ENCODE data around the gene SCCPDH.
A peak's percentile ranks its signal among the peaks of the same experiment; 100 is the strongest.

The SCCPDH gene

GRCh38 chr1:246776923-246777322 is 52.7 kb downstream of the SCCPDH start:
- DNase-seq, result no peak
- in situ Hi-C loops (cut with HindIII; ENCODE audit: low pct_ligation_motif_present, low pct_unique_long_range_greater_than_20kb, low sequenced_read_pairs), result no loop called here

GRCh38 chr1:246778663-246779062 is 54.5 kb downstream of the SCCPDH start:
- in situ Hi-C loops (cut with HindIII; ENCODE audit: low pct_ligation_motif_present, low pct_unique_long_range_greater_than_20kb, low sequenced_read_pairs), result no loop called here
- DNase-seq, result no peak

DNA sequence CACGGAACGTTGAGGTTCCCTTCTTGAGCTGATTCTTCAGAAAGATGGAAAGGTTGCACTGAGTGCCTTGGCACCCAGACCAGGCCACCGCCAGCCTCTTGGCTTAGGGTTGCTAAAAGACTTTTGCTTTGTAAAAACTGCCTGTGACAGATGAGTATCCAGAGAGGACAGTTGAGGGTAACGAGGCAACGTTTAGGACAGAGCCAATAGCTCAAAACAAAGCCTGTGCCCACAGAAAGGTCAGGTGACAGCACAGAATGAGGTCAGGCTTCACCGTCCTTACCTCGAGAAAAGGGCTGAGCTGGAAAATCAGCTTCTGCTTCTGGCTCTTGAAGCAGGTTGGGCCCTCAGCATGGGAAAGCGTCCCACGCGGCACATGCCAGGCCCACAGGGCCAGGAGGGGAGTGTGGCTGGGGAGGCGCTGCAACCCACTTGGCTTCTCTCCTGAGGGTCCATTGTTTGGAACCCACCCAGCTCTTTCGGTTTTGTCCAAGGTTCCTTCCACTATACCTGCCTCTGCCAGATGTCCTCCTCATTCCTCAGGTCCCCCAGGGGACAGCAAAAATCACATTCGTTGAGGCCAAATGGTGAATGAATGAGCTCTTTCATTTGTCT is 55.5 kb downstream of the SCCPDH start:
- DNase-seq, result no peak
- in situ Hi-C loops (cut with HindIII; ENCODE audit: low pct_ligation_motif_present, low pct_unique_long_range_greater_than_20kb, low sequenced_read_pairs), result no loop called here

GRCh38 chr1:246780264-246780663 is 56.1 kb downstream of the SCCPDH start:
- in situ Hi-C loops (cut with HindIII; ENCODE audit: low pct_ligation_motif_present, low pct_unique_long_range_greater_than_20kb, low sequenced_read_pairs), result no loop called here
- no peak for DNase-seq

DNA sequence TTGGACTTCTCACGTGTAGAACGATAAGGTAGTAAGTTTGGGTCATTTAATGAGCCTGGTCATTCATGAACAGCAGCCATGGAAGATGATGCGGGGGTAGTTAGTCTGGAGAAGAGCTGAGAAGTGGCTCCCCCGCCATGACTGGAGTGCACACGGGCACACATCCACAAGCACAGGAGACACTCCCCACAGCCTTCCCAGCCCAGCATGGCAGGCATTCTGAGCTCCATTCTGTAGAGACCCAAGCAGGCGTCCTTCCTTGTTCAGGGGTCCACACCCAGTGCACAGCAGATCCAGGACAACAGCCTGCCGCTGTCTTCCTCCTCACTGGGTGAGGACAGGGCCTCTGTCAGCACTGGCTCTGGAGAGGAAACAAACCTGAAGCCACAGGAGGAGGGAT is 57.0 kb downstream of the SCCPDH start:
- in situ Hi-C loops (cut with HindIII; ENCODE audit: low pct_ligation_motif_present, low pct_unique_long_range_greater_than_20kb, low sequenced_read_pairs), result no loop called here
- no peak for DNase-seq

DNA sequence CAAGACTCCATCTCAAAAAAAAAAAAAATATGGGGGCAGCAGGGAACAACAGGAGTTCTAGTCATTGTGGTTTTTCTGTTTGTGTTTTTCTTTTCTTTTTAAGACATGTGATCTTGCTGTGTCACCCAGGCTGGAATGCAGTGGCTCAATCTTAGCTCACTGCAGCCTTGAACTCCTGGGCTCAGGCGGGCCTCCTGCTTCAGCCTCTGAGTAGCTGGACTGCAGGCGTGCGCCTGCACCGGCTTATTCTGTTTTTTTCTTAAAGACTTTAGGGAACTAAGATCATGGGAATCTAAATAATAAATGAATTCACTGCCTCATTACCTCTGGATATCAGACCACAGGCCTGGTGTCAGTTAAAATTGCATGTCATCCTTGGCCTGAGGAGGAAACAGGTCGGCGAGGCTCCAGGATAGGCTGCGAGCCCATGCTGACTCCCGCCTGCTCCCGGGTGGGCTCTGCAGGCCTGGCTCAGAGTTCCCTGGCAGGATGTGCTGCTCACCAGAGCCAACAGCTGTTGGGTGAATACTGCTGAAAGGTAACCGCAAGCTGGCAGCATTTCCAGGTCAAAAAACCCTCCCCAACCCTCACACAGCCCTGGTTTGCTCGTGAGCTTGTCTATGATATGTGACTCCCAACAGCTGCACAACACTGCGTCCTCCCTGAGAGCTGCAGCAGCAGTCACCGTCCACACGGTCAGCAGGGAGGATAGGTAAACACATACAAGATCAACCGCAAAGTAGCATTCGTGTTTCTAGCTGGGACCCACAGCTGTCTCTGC is 58.1 kb downstream of the SCCPDH start:
- DNase-seq, result peak; percentile 30
- in situ Hi-C loops (cut with HindIII; ENCODE audit: low pct_ligation_motif_present, low pct_unique_long_range_greater_than_20kb, low sequenced_read_pairs), result no loop called here

DNA sequence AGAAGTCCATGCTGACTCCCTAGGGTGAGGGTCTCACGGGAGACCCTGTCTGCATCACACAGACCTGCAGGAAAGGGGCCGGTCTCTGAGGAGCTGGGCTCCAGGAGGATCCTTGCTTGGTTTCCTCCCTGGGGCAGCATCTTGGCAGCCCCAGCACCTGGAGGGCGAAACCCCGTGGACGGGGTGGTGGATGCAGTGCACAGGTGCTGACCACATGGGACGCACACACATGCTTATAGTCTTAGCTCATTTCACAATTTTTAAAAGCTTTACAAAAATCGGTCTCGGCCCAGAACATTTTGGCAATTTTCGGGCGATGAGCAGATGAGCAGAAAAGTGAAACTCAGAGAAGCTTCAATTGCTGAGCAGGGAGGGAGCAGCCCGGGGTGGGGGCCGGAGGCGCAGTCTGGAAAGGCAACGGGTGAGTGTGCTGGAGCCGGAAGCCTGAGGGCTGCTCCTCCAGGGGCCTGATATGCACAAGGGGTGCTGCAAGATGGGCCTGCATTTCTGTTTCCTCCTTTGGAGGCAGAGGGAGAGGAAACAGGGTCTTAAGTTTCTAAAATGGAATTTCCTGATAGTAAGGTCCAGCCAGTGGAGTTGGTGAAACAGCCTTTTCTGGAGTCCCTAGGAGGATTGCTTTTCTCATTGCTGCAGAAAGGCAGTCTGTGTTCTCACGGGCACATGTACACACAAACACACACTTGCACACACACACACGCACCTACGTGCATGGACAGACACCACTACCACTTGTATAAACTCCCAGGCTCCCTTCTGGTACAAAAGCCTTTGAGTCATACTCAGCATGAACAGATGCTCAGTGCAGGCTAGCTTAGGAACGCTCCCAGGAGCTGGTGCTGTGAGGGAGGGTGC is 60.6 kb downstream of the SCCPDH start:
- DNase-seq, result no peak
- in situ Hi-C loops (cut with HindIII; ENCODE audit: low pct_ligation_motif_present, low pct_unique_long_range_greater_than_20kb, low sequenced_read_pairs), result no loop called here

DNA sequence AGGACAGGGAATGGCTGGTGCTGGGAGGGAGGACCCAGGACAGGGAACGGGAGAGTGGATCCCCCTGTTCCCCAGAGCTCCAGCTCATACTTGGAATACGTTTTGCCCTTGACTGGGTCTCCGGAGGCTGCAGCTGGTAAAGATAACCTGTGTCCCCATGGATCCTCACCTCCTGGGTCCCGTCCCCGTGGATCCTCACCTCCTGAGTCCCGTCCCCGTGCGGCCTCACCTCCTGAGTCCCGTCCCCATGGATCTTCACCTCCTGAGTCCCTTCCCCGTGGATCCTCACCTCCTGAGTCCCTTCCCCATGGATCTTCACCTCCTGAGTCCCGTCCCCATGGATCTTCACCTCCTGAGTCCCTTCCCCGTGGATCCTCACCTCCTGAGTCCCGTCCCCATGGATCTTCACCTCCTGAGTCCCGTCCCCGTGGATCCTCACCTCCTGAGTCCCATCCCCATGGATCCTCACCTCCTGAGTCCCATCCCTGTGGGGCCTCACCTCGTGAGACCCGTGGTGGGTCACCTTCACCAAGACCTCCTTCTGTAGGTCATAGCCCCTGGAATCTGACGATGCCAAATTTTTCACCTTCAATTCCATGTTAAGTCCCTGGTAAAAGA is 61.4 kb downstream of the SCCPDH start:
- DNase-seq, result peak; percentile 39
- in situ Hi-C loops (cut with HindIII; ENCODE audit: low pct_ligation_motif_present, low pct_unique_long_range_greater_than_20kb, low sequenced_read_pairs), result no loop called here

- DNase-seq, result no peak
- in situ Hi-C loops (cut with HindIII; ENCODE audit: low pct_ligation_motif_present, low pct_unique_long_range_greater_than_20kb, low sequenced_read_pairs), result no loop called here
These were observed 62.5 kb downstream of the SCCPDH start for GRCh38 chr1:246786606-246787238.

DNA sequence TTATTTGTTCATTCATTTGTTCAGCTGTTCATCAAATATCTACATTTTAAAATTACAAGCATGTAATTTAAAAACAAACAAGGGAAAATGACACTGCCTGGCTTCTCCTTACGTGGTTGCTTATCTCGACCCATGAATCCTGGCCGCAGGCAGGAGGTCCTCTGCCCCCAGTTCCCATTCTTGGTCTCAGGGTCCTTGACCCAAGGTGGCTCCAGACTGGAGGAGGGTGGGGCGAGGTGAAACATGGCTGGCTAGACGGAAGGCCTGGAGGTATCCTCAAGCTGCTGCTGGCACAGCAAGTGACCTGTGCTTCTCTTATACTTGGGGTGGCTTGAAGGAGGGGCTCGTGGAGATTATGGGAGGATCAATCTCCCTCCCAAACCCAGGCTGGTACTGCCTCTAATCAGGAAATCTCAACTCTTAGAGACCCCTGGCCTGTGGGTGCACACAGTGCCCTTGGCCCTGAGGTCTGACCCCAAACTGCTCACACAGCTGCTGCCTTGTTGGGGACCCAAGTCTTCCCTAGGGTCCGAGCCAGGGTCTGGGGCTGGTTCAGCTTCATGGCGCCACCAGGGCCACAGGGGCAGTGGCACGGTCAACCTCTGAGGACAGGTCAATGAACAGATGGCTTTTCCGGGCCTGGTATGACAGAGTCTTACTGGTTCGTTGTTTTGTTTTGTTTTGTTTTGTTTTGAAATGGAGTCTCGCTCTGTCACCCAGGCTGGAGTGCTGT is 63.7 kb downstream of the SCCPDH start:
- no peak for DNase-seq
- in situ Hi-C loops (cut with HindIII; ENCODE audit: low pct_ligation_motif_present, low pct_unique_long_range_greater_than_20kb, low sequenced_read_pairs), result no loop called here

DNA sequence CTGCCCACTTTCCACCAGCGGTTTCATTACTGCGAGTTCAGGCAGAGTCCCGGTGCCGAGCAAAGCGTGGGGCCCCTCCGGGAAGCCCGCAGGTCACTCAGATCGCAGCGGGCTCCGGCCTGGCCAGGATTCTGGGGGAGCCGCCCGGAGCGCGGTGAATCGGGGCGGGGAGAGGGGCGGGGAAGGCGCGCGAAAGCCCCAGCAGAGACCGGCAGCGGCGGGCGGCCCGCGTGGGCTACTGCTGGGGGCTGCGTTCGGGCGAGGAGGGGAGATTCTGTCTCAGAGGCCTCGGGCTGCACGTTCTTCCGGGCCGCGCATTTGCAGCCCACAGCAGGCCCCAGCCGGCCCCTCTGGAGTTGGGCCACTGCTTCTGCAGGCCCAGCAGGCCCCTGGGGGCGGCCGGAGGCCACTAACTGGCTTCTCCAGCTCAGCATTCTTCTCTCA is 64.7 kb downstream of the SCCPDH start:
- in situ Hi-C loops (cut with HindIII; ENCODE audit: low pct_ligation_motif_present, low pct_unique_long_range_greater_than_20kb, low sequenced_read_pairs), result no loop called here
- DNase-seq, result no peak

- DNase-seq, result no peak
- in situ Hi-C loops (cut with HindIII; ENCODE audit: low pct_ligation_motif_present, low pct_unique_long_range_greater_than_20kb, low sequenced_read_pairs), result no loop called here
These were observed 65.5 kb downstream of the SCCPDH start for GRCh38 chr1:246789454-246790339.

- in situ Hi-C loops (cut with HindIII; ENCODE audit: low pct_ligation_motif_present, low pct_unique_long_range_greater_than_20kb, low sequenced_read_pairs), result no loop called here
- no peak for DNase-seq
These were observed 66.2 kb downstream of the SCCPDH start for GRCh38 chr1:246790364-246790763.

DNA sequence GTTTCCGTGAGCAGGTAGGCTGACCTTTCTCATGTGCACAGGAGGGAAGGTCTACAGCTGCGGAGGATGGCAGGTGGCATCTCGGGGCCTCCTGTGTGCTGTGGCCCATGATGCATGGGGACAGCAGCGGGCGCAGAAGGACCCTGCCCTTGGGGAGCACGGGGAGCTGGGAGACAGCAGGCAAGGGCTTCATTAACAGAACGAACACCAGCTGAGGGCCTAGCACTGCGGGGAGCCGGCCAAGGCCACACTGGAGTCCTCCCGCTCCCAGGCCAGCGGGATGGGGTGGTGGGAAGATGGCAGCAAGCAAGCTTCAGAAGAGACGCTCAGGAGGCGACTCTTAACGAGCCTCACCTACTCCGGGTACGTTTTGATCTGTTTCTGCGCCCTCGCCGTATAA is 66.6 kb downstream of the SCCPDH start:
- no peak for DNase-seq
- in situ Hi-C loops (cut with HindIII; ENCODE audit: low pct_ligation_motif_present, low pct_unique_long_range_greater_than_20kb, low sequenced_read_pairs), result no loop called here

- no peak for DNase-seq
- in situ Hi-C loops (cut with HindIII; ENCODE audit: low pct_ligation_motif_present, low pct_unique_long_range_greater_than_20kb, low sequenced_read_pairs), result no loop called here
These were observed 67.2 kb downstream of the SCCPDH start for GRCh38 chr1:246791303-246791918.

DNA sequence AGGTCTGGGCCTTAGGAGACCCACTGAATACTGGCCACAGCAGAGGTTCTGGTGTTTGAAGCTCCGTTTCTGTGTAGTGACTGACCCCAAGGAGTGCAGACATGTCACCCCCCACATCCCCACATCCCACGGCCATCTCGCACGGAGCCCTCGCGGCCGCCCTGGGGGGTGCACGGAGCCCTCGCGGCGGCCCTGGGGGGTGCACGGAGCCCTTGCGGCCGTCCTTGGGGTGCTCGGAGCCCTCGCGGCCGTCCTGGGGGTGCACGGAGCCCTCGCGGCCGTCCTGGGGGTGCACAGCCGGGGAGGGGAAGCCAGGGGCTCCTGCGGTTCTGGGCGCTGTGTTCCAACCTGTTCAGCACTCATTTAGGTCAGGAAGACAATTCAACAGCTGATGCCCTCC is 68.4 kb downstream of the SCCPDH start:
- no peak for DNase-seq
- in situ Hi-C loops (cut with HindIII; ENCODE audit: low pct_ligation_motif_present, low pct_unique_long_range_greater_than_20kb, low sequenced_read_pairs), result no loop called here

Data from ACHN (cell line).